Neural progenitor cell (in vitro differentiated cells): Measurements from ENCODE around the gene RTL10.

Experiments
- EZH2 ChIP-seq: fragments of 200-600 bp; sonication (generic); IDR thresholded peaks from 2 replicates; pipeline ENCODE4 v1.6.1; 2017; ENCODE audit warnings: antibody characterized with exemption, mild to moderate bottlenecking, moderate library complexity
- TF ChIP-seq, protein P1 (sequence below): fragments of 200-600 bp; sonication (generic); IDR thresholded peaks from 2 replicates; pipeline ENCODE4 v1.5.1; 2017; ENCODE audit warnings: antibody characterized with exemption, mild to moderate bottlenecking

- TF ChIP-seq, protein P1, sequence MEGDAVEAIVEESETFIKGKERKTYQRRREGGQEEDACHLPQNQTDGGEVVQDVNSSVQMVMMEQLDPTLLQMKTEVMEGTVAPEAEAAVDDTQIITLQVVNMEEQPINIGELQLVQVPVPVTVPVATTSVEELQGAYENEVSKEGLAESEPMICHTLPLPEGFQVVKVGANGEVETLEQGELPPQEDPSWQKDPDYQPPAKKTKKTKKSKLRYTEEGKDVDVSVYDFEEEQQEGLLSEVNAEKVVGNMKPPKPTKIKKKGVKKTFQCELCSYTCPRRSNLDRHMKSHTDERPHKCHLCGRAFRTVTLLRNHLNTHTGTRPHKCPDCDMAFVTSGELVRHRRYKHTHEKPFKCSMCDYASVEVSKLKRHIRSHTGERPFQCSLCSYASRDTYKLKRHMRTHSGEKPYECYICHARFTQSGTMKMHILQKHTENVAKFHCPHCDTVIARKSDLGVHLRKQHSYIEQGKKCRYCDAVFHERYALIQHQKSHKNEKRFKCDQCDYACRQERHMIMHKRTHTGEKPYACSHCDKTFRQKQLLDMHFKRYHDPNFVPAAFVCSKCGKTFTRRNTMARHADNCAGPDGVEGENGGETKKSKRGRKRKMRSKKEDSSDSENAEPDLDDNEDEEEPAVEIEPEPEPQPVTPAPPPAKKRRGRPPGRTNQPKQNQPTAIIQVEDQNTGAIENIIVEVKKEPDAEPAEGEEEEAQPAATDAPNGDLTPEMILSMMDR, result no peak
- TF ChIP-seq EZH2, result no peak
Observed at GRCh38 chr22:19823902-19824211, 30.8 kb downstream of the RTL10 start.
